Suppressor macrophage treated with lipopolysaccharide for 4 hours (primary cell): Measurements from ENCODE around the gene SYT11.
"Not testable (repeated sequence)": the region's sequence is repeated elsewhere in the genome, so short reads cannot be mapped to it uniquely, and the experiment has no call there.

Source experiments
- DNase-seq: peaks from one replicate; pipeline ENCODE4 v3.0.0-alpha.2; 2020

Gene SYT11

GRCh38 chr1:155859234-155859829 is at the start of gene SYT11:
Gene SYT11 (plus strand): TSS chr1:155859567. CDS start chr1:155859762, 195 bp downstream.
- DNase-seq: peak; percentile 98

GRCh38 chr1:155812878-155813277 is 46.5 kb upstream of the SYT11 start:
- DNase-seq: no peak

- DNase-seq: no peak
Measured at GRCh38 chr1:155813672-155814071, 45.7 kb upstream of the SYT11 start.

- DNase-seq: no peak
Measured at GRCh38 chr1:155816351-155816750, 43.0 kb upstream of the SYT11 start.

GRCh38 chr1:155827450-155827849 is 31.9 kb upstream of the SYT11 start:
- no peak for DNase-seq

- DNase-seq: no peak
Measured at GRCh38 chr1:155831279-155831976, 27.9 kb upstream of the SYT11 start.

GRCh38 chr1:155833665-155834295 is 25.6 kb upstream of the SYT11 start:
- DNase-seq: no peak

GRCh38 chr1:155834296-155834926 is 25.0 kb upstream of the SYT11 start:
- peak; percentile 47 for DNase-seq

GRCh38 chr1:155834927-155835399 is 24.4 kb upstream of the SYT11 start:
- DNase-seq: not testable (repeated sequence)

- no peak for DNase-seq
Measured at GRCh38 chr1:155835548-155835947, 23.8 kb upstream of the SYT11 start.

- DNase-seq: no peak
Measured at GRCh38 chr1:155840386-155840785, 19.0 kb upstream of the SYT11 start.

- no peak for DNase-seq
Measured at GRCh38 chr1:155844860-155845421, 14.4 kb upstream of the SYT11 start.

- DNase-seq: no peak
Measured at GRCh38 chr1:155847823-155848529, 11.4 kb upstream of the SYT11 start.

- DNase-seq: no peak
Measured at GRCh38 chr1:155850345-155850744, 9.0 kb upstream of the SYT11 start.

GRCh38 chr1:155856257-155856974 is 3.0 kb upstream of the SYT11 start:
- no peak for DNase-seq

GRCh38 chr1:155856975-155857930 is 2.1 kb upstream of the SYT11 start, which contains the start of gene GON4L:
Gene GON4L (minus strand): TSS chr1:155857214. CDS start chr1:155853780, 3,434 bp downstream.
- DNase-seq: peak; percentile 96

- peak; percentile 62 for DNase-seq
Measured at GRCh38 chr1:155858800-155859233, 550 bp upstream of the SYT11 start.

GRCh38 chr1:155859881-155860871 is 809 bp downstream of the SYT11 start:
- peak; percentile 85 for DNase-seq

- no peak for DNase-seq
Measured at GRCh38 chr1:155860970-155861510, 1.7 kb downstream of the SYT11 start.
